Left ventricle myocardium inferior (tissue), 1 donor: ENCODE measurements around the gene KIAA0408. TPM values are rescaled to one million over a fixed set of nuclear protein-coding genes. Genes with fewer than 3 reads are reported as not detected.
"Not testable (repeated sequence)": the region's sequence is repeated elsewhere in the genome, so short reads cannot be mapped to it uniquely, and the experiment has no call there.

Source experiments
- DNase-seq: peaks from one replicate; pipeline ENCODE4 v3.0.0-alpha.2; 2020
- H3K27ac ChIP-seq: fragments of 200-600 bp; replicated peaks from 2 replicates; pipeline ENCODE4 v1.8.0; 2021
- H3K27me3 ChIP-seq: fragments of 200-600 bp; 2 replicates; pipeline ENCODE4 v1.8.0; 2021; ENCODE audit warnings: low read depth
- H3K36me3 ChIP-seq: fragments of 200-600 bp; 2 replicates; pipeline ENCODE4 v1.8.0; 2021
- H3K4me1 ChIP-seq: fragments of 200-600 bp; 2 replicates; pipeline ENCODE4 v1.8.0; 2021
- H3K4me3 ChIP-seq: fragments of 200-600 bp; 2 replicates; pipeline ENCODE4 v1.8.0; 2021; ENCODE audit warnings: mild to moderate bottlenecking, moderate library complexity
- H3K9me3 ChIP-seq: fragments of 200-600 bp; replicated peaks from 2 replicates; pipeline ENCODE4 v1.8.0; 2021
- intact Hi-C: fragments of 100-400 bp; cut with micrococcal nuclease; formaldehyde crosslinking; loops from one replicate; pipeline ENCODE4 v1.11.0; 2022
- total RNA-seq: library from RNA; stranded (reverse); fragmentation: NEBNext Ultra II Directional; extraction: Animal tissue kit (Norgen Biotek cat#: 25700); gene quantifications from one replicate; pipeline ENCODE4 v1.2.1, GENCODE V29; 2021
- TF ChIP-seq, protein P1 (sequence below): fragments of 200-600 bp; IDR thresholded peaks from 2 replicates; pipeline ENCODE4 v1.8.0; 2021; ENCODE audit warnings: antibody characterized with exemption, mild to moderate bottlenecking, borderline replicate concordance
- donor health status: DM: no; HTN: yes; CAD: no; lungs with severe emphysema.

KIAA0408 gene
- total RNA-seq, 1 donor from 2014 or later, result 2.2 TPM

DNA sequence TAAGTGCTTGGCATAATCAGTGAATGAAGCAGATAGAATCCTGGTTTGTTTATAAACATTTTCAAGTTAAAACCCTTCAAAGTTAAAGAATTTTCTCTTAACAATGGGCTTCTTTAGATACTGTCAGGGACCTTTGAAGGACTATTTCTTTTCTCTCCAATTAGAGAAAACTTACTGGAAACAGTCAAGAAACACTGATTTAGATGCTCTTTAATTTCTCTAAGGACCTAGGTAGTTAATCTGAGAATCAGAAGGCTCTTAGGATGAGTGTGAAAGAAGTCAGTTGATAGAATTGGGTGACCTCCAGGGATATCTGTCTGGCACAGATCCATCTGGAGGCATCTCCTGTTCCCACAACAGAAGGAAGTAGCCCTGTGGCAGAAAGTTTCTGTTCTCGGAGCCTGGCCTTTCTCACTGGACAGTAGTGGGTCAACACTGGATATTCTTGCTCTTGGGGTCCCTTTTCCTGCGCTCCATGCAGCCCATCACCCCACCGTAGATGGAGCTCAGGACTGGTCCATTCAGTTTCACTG, 22.5 kb downstream of the KIAA0408 start:
- H3K27ac ChIP-seq, result no peak overlapping the region
- intact Hi-C loops, result no loop called here
- H3K4me3 ChIP-seq, result no peak overlapping the region
- no peaks in the 10 kb centered on the region for H3K36me3 ChIP-seq
- DNase-seq, result no peak
- TF ChIP-seq, protein P1, sequence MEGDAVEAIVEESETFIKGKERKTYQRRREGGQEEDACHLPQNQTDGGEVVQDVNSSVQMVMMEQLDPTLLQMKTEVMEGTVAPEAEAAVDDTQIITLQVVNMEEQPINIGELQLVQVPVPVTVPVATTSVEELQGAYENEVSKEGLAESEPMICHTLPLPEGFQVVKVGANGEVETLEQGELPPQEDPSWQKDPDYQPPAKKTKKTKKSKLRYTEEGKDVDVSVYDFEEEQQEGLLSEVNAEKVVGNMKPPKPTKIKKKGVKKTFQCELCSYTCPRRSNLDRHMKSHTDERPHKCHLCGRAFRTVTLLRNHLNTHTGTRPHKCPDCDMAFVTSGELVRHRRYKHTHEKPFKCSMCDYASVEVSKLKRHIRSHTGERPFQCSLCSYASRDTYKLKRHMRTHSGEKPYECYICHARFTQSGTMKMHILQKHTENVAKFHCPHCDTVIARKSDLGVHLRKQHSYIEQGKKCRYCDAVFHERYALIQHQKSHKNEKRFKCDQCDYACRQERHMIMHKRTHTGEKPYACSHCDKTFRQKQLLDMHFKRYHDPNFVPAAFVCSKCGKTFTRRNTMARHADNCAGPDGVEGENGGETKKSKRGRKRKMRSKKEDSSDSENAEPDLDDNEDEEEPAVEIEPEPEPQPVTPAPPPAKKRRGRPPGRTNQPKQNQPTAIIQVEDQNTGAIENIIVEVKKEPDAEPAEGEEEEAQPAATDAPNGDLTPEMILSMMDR, result no peak
- no peaks in the 10 kb centered on the region for H3K9me3 ChIP-seq
- no peaks in the 10 kb centered on the region for H3K27me3 ChIP-seq
- no peaks in the 10 kb centered on the region for H3K4me1 ChIP-seq

DNA sequence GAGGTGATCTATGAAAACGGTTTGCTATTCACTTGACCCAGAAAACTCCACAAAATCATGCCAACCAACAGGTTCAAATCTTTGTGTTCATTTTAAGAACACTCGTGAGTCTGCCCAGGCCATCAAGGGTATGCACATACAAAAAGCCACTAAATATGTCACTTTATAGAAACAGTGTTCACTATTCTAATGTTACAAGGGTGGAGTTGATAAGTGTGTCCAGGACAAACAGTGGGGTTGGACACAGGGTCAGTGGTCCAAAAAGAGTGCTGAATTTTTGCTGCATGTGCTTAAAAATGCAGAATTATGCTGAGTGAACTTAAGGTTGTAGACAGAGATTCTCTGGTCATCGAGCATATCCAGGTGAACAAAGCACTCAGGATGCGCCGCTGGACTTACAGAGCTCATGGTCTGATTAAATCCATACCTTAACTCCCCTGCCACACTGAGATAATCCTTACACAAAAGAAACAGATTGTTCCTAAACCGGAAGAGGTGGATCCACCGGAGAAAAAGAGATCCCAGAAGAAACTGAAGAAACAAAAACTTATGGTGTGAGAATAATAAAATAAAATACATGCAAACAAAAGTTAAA, 23.5 kb downstream of the KIAA0408 start:
- Histone ChIP-seq H3K36me3 (no peaks in the 10 kb centered on the region), H3K27ac (no peak overlapping the region), H3K27me3 (no peaks in the 10 kb centered on the region), H3K4me3 (no peak overlapping the region), H3K9me3 (no peaks in the 10 kb centered on the region), H3K4me1 (no peaks in the 10 kb centered on the region)
- TF ChIP-seq, protein P1, result no peak
- intact Hi-C loops, result no loop called here
- no peak for DNase-seq

DNA sequence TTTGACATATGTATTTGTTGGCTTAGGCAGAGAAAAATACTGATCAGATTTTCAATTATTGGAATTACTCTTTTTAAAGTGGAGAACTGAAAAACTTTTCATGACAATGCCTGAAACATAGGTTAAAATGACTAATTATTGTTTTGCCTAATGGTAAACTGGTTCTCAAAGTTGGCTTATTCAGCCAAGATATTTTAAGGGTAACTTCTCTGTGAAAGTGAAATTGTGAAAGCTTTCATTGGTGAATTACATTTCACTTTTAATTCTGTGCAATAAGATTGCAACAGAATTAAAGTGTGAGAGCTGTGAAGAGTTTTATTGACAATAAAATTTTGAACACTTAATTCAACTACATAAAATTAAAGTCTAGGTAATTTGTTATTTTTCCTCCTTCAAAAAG, 24.5 kb downstream of the KIAA0408 start:
- TF ChIP-seq, protein P1, result no peak
- intact Hi-C loops, result no loop called here

DNA sequence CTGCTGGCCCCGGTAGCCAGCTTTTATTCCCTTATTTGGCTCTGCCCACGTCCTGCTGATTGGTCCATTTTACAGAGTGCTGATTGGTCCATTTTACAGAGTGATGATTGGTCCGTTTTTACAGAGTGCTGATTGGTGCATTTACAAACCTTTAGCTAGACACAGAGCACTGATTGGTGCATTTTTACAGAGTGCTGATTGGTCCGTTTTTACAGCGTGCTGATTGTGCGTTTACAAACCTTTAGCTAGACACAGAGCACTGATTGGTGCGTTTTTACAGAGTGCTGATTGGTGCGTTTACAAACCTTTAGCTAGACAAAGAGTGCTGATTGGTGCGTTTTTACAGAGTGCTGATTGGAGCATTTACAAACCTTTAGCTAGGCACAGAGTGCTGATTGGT, 30.6 kb downstream of the KIAA0408 start:
- H3K27ac ChIP-seq, H3K4me3 ChIP-seq, DNase-seq, intact Hi-C loops, H3K27me3 ChIP-seq, H3K36me3 ChIP-seq, H3K9me3 ChIP-seq, H3K4me1 ChIP-seq: not testable (repeated sequence)

More for the DNA sequence above, 24.5 kb downstream of the KIAA0408 start:
- Histone ChIP-seq H3K4me3 (no peak overlapping the region), H3K9me3 (no peaks in the 10 kb centered on the region), H3K36me3 (no peaks in the 10 kb centered on the region), H3K4me1 (no peaks in the 10 kb centered on the region), H3K27ac (no peak overlapping the region), H3K27me3 (no peaks in the 10 kb centered on the region)
- DNase-seq, result no peak

DNA sequence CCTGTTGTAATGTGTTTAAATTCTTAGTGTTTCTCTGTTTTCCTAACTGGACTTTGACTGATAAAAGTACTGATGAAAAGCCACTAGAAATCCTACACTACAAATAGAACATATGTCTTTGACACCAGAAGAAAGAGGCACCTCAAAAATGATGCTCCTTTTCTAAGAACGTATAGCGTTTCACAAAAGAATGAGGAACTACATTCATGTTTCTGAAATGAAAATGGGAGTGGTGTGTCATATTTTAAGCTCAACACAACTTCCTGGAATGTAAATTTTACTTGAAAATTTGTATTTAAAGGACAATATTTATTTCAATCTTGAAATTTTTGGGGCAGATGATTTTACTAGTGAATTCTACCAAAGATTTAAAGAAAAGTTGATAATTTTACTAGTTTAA, 35.3 kb downstream of the KIAA0408 start:
- Histone ChIP-seq H3K4me3 (no peak overlapping the region), H3K4me1 (no peaks in the 10 kb centered on the region), H3K36me3 (no peaks in the 10 kb centered on the region), H3K27ac (no peak overlapping the region), H3K27me3 (no peaks in the 10 kb centered on the region), H3K9me3 (no peaks in the 10 kb centered on the region)
- intact Hi-C loops, result no loop called here
- no peak for DNase-seq
- TF ChIP-seq, protein P1, result no peak

DNA sequence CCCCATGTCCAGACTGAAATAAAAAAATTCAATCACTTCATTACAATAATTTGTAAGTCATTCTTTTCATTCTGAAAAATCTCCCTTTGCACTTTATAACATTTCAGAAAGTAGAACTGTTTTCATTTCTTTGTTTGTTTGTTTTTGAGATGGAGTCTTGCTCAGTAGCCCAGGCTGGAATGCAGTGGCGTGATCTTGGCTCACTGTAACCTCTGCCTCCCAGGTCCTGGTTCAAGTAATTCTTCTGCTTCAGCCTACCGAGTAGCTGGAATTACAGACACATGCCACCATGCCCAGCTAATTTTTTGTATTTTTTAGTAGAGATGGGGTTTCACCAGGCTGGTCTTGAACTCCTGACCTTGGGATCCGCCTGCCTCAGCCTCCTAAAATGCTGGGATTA, 38.0 kb downstream of the KIAA0408 start:
- H3K4me3 ChIP-seq, H3K36me3 ChIP-seq, DNase-seq, H3K4me1 ChIP-seq, H3K27me3 ChIP-seq, intact Hi-C loops, H3K27ac ChIP-seq, H3K9me3 ChIP-seq: not testable (repeated sequence)
